ENCODE results near the gene ABTB2. TPM values are rescaled to one million over a fixed set of nuclear protein-coding genes. Genes with fewer than 3 reads are reported as not detected.
A peak's percentile ranks its signal among the peaks of the same experiment; 100 is the strongest.

ABTB2 gene
- total RNA-seq, 6 donors from 2014 or later = 1.4 to 6.8 (median 4.7) TPM

GRCh38 chr11:34194576-34195335 is 163.1 kb downstream of the ABTB2 start:
- Histone ChIP-seq H3K9me3 (no peaks in the 10 kb centered on the region), H3K27ac (no peak overlapping the region), H3K36me3 (no peaks in the 10 kb centered on the region), H3K27me3 (no peaks in the 10 kb centered on the region), H3K4me1 (no peaks in the 10 kb centered on the region), H3K4me3 (no peak overlapping the region)
- ATAC-seq (ENCODE audit: low FRiP score in 2 of 2) (no peak), DNase-seq (no peak)
- 84 to 97% methylated on average over 12 to 13 of the region's 13 CpGs for WGBS, 2 donors
- TF ChIP-seq EP300 (IDR thresholded peaks at IDR 0.05) (no peak), POLR2A (IDR thresholded peaks at IDR 0.05) (no peak), CTCF (IDR thresholded peaks at IDR 0.05) (no peak), POLR2AphosphoS5 (IDR thresholded peaks at IDR 0.05) (no peak)

GRCh38 chr11:34192481-34193401 is 165.1 kb downstream of the ABTB2 start:
- Histone ChIP-seq H3K4me3 (no peak overlapping the region), H3K27ac (peak overlapping the region in 2 of 4 donors; percentile 30 to 39), H3K9me3 (no peaks in the 10 kb centered on the region), H3K27me3 (no peaks in the 10 kb centered on the region), H3K36me3 (no peaks in the 10 kb centered on the region), H3K4me1 (no peaks in the 10 kb centered on the region)
- no peak for DNase-seq
- WGBS, 2 donors = 81 to 85% methylated on average over 7 to 12 of the region's 14 CpGs
- TF ChIP-seq EP300 (IDR thresholded peaks at IDR 0.05) = no peak
- TF ChIP-seq POLR2AphosphoS5 (IDR thresholded peaks at IDR 0.05) = no peak
- no peak for TF ChIP-seq CTCF (IDR thresholded peaks at IDR 0.05)
- TF ChIP-seq POLR2A (IDR thresholded peaks at IDR 0.05) = no peak
- ATAC-seq (ENCODE audit: low FRiP score in 2 of 2) = peak; percentile 39 to 91

- TF ChIP-seq EP300 (IDR thresholded peaks at IDR 0.05) = no peak
- no peak for TF ChIP-seq CTCF (IDR thresholded peaks at IDR 0.05)
- no peak for TF ChIP-seq POLR2A (IDR thresholded peaks at IDR 0.05)
- TF ChIP-seq POLR2AphosphoS5 (IDR thresholded peaks at IDR 0.05) = no peak
- Histone ChIP-seq H3K27me3 (no peaks in the 10 kb centered on the region), H3K4me3 (no peak overlapping the region), H3K36me3 (no peaks in the 10 kb centered on the region), H3K9me3 (no peaks in the 10 kb centered on the region), H3K27ac (no peak overlapping the region), H3K4me1 (no peaks in the 10 kb centered on the region)
- 83 to 85% methylated on average over 5 of the region's 5 CpGs for WGBS, 2 donors
- no peak for ATAC-seq (ENCODE audit: low FRiP score in 2 of 2)
- DNase-seq = no peak
These were observed 166.2 kb downstream of the ABTB2 start for GRCh38 chr11:34191578-34191977.

GRCh38 chr11:34190192-34191139 is 167.3 kb downstream of the ABTB2 start:
- WGBS, 2 donors = 78 to 86% methylated on average over 8 of the region's 8 CpGs
- DNase-seq (no peak), ATAC-seq (ENCODE audit: low FRiP score in 2 of 2) (no peak)
- no peaks in the 10 kb centered on the region for H3K9me3 ChIP-seq
- no peak overlapping the region for H3K4me3 ChIP-seq
- H3K27me3 ChIP-seq = no peaks in the 10 kb centered on the region
- no peaks in the 10 kb centered on the region for H3K36me3 ChIP-seq
- H3K27ac ChIP-seq = no peak overlapping the region
- TF ChIP-seq POLR2A (IDR thresholded peaks at IDR 0.05) (no peak), POLR2AphosphoS5 (IDR thresholded peaks at IDR 0.05) (no peak), EP300 (IDR thresholded peaks at IDR 0.05) (no peak), CTCF (IDR thresholded peaks at IDR 0.05) (no peak)
- H3K4me1 ChIP-seq = peaks cover 0 to 5% (median 0%) of the 10 kb centered on the region in 4 donors

Data from upper lobe of left lung (tissue), 6 donors.